Stimulated activated CD8-positive, alpha-beta memory T cell treated with anti-CD3 and anti-CD28 coated beads, Interleukin-15, amount 100 ng/mL, for 24 hours (primary cell): ENCODE results near the gene HIVEP1.

Experiments
- DNase-seq: peaks from one replicate; pipeline ENCODE4 v3.0.0-alpha.2; 2020; ENCODE audit warnings: low read depth

Gene HIVEP1

DNA sequence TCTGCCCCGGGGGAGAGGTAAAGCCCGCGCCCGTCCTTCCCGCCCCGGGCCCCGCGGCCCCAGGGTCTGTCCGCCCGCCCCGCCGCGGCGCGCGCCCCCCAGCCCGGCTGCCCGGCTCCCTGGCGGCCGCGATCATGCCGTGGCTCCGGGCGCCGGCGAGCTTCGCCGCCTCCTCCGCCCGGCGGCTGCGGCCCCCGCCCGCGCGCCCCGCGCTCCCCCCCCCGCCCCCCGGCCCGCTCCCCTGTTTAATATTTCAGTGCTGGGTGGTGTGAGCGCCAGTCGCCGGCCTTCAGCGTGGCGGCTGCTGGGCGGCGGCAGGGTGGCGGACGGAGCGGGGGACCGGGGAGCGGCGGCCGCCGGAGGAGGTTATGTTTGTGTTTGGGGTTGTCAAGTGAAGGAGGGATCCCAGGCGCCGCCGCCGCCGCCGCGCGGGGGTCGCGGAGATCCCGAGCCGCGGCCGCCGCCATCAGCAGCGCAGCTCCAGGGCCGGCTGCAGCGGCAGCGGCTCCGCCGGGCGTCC lies at the start of gene HIVEP1:
HIVEP1 (plus strand) TSS at position 275 of the 520 bp plus-strand sequence. CDS start 3,317 bp downstream, outside the sequence.
- DNase-seq, result peak; percentile 23

GRCh38 chr6:11963756-11964500 lies 48.2 kb upstream of the HIVEP1 start:
- DNase-seq, result no peak

- no peak for DNase-seq
These were observed 47.3 kb upstream of the HIVEP1 start for GRCh38 chr6:11964729-11965335.

DNA sequence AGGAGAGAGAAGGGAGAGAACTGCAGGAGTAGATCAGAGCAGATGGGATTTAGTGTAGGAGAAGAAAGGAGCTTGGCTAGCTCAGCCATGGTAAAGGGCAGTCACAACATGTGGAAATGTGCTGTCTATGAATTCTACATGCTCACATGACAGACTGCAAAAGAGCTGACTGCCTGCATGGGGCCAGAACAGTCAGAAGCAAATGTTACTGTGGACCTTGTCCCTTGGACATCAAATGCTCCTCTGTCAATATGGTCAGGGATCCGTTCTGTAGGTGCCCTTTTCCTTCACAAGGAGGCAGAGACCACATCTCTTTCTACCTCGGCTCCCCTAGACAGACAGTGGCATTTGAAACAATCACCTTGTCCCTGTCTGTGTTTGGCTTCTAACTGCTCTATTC lies 46.6 kb upstream of the HIVEP1 start:
- no peak for DNase-seq

DNA sequence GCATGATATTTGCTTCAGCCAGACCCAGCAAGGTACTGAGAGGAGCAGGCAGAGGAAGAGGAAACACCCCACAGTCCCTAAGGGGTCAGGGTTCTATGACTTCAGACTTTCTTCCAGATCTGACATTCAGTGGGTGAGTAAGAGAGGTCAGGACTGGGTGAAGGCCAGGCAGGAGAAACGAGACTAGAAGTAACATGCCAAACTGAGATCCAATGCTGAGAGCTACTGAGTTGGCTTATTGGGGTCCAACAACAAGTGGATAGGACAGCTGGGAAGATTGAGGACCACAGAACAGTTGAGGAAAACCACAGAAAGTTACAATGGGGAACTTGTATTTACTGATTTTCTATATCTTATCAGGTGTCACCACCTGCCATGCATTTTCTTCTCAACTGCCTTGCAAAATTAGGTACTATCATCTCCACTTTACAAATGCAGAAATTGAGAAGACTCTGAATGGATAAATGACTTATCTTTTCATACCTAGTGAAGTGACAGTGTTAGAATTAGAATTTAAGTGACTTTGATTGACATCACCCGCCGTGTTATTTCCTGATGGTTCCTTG lies 43.8 kb upstream of the HIVEP1 start:
- DNase-seq, result no peak

DNA sequence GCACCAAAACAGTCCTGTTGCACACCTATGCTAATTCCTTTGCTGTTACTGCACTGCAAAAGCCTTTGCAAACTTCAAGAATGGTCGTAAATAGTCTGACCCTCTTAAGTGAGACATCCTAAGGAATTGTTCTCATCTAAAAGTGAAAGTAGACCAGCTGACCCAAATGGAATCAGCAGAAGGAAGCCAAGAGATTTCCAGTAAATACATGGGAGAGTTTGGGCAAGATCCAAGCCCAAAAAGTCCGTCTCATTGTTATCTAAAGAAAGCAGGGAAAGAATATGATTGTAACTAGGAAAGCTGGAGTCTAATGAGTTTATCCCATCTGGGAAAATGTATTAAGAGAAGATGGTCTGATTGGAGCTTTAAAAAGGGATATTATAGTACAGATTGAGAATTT lies 43.0 kb upstream of the HIVEP1 start:
- DNase-seq, result no peak

DNA sequence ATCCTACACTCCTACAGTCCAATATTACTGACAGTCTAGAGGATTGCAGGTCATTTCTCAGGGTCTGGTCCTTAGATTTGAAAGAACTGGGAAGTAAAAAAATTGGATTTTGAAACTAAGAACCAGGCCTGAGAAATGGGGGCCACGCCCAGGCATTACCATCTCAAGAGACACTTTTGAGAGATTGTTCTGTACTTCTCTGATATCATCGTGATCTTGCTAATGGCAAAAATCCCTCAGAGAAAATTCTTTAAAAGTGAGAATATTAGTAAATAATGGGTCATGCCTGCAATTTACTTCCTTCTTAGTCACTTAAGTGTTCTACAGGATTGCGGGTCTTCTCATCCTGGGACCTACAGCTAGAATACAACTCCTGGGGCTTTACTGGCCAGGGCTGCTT lies 42.0 kb upstream of the HIVEP1 start:
- DNase-seq, result no peak

DNA sequence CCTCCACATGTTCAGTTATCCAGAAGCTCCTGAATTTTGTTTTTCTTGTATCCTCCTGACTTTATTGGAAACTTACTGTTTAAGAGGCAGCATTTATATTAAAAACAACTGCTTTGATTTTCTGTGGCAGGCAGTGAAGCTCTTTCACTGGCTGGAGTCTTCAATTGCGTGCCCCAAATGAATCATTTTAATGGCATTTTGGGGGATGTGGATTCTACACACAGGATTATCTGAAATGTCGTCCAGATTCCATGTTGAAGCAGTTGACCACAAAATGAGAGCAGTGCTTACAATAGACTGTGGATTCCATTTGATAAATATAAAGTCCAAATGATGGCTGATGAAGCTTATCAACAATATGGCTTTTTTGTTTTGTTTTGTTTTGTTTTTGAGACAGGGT lies 41.0 kb upstream of the HIVEP1 start:
- no peak for DNase-seq

- DNase-seq, result no peak
These were observed 39.8 kb upstream of the HIVEP1 start for GRCh38 chr6:11972270-11972669.

DNA sequence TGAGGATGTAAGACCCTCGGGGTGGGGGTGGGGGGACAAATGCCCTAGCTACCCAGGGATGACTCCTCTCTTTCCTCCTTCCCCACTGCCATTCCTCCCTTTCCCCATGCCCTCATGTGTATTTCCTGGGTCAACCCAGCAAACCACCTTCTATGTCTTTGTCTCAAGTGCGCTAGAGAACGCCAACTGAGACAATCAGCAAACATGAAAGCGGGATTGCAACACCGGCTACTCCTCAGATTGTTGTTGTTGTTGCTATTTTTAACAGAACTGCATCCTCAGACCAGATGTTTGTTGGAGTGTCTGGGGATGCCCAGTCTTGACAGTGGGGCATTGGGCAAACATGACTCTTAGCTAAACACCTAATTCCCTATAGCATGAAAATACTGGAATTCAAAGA lies 39.3 kb upstream of the HIVEP1 start:
- no peak for DNase-seq

DNA sequence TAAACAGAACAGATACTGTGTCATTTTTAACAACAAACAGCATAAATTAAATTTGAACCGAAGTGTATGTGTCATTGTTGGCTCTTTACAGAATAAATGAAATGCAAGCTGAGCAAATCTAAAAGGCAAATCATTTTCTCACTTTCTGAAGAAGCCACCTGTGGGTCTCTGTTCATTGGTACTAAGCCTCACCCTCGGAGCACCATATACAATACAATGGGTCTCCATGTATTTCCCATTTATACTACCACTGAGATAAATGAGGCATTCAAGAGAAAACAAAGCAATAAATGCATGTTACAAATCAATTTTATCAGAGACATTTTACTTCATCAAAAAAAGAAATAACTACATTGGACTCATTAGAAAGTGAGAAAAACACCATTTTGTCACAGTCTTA lies 38.9 kb upstream of the HIVEP1 start:
- no peak for DNase-seq

- DNase-seq, result no peak
These were observed 38.0 kb upstream of the HIVEP1 start for GRCh38 chr6:11974089-11974488.

DNA sequence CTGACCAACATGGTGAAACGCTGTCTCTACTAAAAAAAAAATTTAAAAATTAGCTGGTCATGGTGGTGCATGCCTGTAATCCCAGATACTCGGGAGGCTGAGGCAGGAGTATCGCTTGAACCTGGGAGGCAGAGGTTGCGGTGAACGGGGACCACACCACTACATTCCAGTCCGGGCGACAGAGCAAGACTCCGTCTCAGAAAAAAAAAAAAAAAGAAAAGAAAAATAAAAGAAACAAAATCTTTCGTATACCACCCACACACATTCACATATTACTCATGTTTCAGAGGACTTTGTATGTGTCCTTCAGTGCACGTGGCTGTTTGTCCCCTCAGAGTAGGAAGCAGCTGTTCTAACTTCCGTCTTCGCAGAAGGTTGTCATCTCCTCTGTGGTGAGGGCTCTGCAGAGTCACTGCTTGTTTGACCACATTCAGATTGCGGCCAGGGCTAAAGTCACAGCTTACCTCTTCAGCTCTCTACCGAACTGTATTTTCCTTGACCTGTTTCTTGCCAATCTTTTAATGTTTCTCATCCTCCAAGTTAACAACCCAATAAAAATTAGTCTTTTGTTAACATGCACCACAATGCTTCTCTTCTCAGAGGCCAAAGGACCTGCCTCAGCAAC lies 36.6 kb upstream of the HIVEP1 start:
- DNase-seq, result no peak

DNA sequence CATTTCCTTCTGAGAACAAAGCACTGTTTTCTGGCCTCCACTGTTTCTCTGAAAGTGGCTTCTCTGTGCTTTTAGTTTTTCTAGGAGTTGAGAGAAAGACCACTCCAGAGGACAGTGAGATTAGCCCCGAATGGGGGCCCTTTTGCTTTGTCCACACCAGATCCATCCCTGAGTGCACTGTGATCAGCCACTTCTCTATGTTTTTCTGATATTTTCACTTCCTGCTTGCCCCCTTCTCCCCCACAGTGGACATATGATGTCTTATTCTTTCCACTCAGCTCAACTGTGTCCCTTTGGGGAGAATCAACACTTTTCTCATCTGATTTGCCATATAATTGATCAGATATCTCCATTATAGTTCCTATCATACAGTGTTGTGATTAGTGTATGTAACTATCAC lies 35.6 kb upstream of the HIVEP1 start:
- DNase-seq, result no peak

DNA sequence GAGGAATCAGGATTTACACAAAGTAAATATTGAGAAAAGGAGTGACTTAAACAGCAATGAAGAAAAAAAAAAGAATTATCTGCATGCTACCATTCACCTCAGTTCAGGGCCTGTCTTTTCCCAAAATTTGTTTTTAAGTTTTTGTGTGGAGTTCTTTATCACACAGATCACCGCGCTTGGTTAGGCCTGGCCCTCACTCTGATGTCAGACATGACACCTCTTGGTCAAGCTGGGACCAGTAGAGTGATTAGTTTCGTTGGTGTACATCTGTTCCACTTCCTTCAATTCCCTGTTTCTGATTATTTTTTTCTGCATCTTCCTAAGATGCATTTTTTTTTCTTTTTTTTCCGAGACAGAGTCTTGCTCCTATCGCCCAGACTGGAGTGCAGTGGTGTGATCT lies 34.9 kb upstream of the HIVEP1 start:
- no peak for DNase-seq

DNA sequence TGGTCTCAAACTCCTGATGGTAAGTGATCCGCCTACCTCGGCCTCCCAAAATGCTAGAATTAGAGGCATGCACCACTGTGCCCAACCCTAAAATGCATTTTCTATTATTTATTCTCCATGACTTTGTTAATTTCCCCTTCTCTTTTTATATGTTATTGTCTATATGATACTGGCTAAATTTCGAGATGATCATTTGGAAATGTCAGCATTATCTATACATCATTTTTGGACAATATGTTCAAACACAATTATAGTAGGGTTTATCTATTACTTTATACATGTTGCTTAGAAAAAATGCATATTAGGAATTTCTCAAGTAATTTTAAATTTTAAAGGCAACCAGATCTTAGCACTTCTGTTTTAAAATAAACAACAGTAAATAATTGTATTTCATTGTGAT lies 34.4 kb upstream of the HIVEP1 start:
- no peak for DNase-seq

- DNase-seq, result no peak
These were observed 33.7 kb upstream of the HIVEP1 start for GRCh38 chr6:11978169-11978987.

GRCh38 chr6:11979866-11980265 lies 32.2 kb upstream of the HIVEP1 start:
- DNase-seq, result no peak

- DNase-seq, result no peak
These were observed 28.8 kb upstream of the HIVEP1 start for GRCh38 chr6:11983306-11983705.

DNA sequence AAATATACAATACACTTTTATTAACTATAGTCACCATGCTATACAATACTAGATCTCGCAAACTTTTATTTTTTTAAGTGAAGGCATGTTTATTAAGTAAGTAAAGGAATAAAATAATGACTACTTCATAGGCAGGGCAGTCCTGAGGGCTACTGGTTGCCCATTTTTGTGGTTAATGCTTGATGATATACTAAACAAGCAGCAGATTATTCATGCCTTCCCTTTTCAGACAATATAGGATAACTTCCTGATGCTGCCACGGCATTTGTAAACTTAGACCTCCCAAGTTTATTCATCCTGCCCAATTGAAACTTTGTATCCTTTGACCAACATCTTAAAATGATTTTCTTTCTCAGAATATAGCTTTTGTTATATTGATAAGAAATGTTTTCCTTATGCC lies 24.7 kb upstream of the HIVEP1 start:
- DNase-seq, result no peak

- DNase-seq, result no peak
These were observed 22.7 kb upstream of the HIVEP1 start for GRCh38 chr6:11989386-11989785.

- no peak for DNase-seq
These were observed 20.0 kb upstream of the HIVEP1 start for GRCh38 chr6:11992086-11992485.
